ENCODE results near the gene ACTN4.
"Not testable (repeated sequence)": the region's sequence is repeated elsewhere in the genome, so short reads cannot be mapped to it uniquely, and the experiment has no call there.

The ACTN4 gene

DNA sequence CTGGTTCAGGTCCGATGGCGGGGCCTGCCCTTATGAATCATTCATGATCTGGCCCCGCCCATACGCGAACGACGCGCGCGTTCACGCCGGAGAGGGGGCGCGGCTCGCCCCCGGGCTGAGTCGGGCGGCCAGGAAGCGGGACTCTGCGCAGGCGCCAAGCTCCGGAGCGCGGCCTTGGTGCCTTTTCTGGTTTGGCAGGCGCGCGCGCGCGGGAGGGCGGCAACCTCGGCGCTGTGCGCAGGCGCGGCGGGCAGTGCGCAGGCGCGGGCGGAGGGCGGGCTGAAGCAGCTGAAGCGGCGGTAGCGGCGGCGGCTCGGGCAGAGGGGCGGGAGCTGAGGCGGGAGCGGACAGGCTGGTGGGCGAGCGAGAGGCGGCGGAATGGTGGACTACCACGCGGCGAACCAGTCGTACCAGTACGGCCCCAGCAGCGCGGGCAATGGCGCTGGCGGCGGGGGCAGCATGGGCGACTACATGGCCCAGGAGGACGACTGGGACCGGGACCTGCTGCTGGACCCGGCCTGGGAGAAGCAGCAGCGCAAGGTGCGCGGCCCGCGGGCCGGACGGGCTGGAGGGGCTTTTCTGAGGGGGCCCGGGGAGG, at the start of gene ACTN4:
ACTN4 (plus strand) TSS at position 282 of the 598 bp plus-strand sequence; CDS start at position 379, 97 bp downstream.
- peak; percentile 100 for DNase-seq

DNA sequence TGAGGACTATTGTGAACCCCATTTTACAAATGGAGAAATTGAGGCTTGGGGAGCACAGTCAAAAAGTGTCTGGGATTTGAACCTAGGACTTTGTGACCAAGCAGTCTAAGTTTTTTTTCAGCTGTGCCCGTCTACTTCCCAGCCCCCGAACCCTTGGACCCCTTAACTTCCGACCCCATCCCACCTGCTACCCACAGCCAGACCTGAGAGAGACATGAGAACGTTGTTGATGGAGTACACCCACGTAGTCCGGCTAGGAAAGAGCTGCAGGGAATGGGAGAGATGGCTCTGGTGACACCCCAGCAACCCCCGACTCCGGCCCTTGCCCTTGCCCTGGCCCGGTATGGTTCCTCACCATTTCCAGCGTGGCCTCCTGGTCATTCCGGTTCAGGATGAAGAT, 47.7 kb upstream of the ACTN4 start:
- DNase-seq: no peak

DNA sequence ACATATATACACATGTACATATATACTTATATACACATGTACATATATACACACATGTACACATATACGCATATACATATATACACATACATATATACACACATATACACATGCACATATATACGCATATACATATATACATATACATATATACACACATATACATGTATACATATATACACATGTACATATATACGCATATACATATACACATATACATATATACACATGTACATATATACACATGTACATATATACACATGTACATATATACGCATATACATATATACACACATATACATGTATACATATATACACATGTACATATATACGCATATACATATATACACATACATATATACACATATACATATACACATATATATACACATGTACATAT, 44.6 kb upstream of the ACTN4 start:
- DNase-seq: not testable (repeated sequence)

DNA sequence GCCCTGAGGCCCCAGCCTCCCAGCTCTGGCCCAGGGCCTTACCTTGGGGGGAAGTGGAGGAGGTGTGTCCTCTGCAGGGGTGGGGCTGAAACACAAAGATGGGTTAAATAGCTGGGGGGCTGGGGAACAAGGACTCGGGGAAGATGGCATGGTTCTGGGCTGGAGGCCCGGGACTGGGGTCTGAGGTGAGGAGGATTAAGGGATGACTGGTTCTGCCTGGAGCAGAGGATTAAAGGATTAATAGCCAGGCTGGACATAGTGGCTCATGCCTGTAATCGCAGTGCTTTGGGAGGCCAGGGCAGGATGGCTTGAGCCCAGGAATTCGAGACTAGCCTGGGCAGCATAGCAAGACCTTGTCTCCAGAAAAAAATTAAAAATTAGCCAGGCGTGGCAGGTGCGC, 41.3 kb upstream of the ACTN4 start:
- DNase-seq: no peak

- no peak for DNase-seq
Measured at GRCh38 chr19:38614289-38614688, 33.2 kb upstream of the ACTN4 start.

- no peak for DNase-seq
Measured at GRCh38 chr19:38615007-38615581, 32.4 kb upstream of the ACTN4 start.

DNA sequence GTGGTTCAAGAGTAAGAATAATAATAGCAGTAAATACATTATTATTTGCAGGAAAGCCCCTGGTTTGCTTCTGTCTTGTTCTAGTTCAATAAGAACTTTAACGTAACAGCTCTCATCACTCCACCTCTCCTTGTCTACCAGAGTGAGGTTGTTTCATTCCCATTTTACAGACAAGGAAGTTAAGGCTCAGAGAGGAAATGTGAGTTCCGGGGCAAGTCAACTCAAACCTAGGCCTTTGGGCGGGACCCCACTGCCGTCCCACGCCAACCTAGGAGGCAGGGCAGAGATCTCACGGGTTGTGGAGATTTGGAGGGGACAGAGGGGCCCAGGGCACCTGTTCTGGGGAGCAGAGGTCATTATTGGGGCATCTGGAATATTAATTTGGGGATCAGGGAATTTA, 31.2 kb upstream of the ACTN4 start:
- peak; percentile 17 to 29 for DNase-seq

DNA sequence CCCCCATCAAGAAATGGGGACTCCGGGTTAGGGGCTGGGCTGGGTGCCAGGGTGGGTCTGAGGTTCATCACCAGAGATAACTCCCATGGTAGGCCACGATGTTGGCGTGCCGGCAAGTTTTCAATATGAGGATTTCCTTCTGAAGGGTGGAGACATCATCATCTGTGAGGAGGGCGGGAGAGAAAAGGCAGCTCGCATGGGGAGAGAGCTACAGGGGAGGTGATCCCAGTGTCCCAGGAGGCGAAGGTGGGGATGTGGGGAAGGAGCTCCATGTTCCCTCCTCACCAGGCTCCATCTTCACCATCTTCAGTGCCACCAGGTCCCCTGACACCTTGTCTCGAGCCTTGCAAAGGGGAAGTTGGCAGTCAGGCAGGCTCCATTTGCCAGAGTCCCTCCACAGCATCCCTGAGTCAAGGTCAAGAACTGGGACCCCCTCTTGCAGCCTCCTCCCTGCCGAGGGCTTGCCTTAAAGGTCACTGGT, 30.1 kb upstream of the ACTN4 start:
- DNase-seq: peak; percentile 29 to 49

- DNase-seq: peak; percentile 81 to 83
Measured at GRCh38 chr19:38617764-38618589, 29.5 kb upstream of the ACTN4 start, which contains the start of gene MAP4K1. TSS of gene MAP4K1 (minus strand) at chr19:38617953. CDS start at chr19:38617895, 58 bp downstream.

GRCh38 chr19:38618590-38619360, 28.7 kb upstream of the ACTN4 start, which contains the start of gene EIF3K:
TSS of gene EIF3K (plus strand) at chr19:38619188. CDS start at chr19:38619269, 81 bp downstream.
- peak; percentile 99 for DNase-seq

GRCh38 chr19:38619361-38620174, 27.9 kb upstream of the ACTN4 start:
- no peak for DNase-seq

- DNase-seq: no peak
Measured at GRCh38 chr19:38624822-38625221, 22.6 kb upstream of the ACTN4 start.

GRCh38 chr19:38626401-38626800, 21.0 kb upstream of the ACTN4 start:
- DNase-seq: no peak

DNA sequence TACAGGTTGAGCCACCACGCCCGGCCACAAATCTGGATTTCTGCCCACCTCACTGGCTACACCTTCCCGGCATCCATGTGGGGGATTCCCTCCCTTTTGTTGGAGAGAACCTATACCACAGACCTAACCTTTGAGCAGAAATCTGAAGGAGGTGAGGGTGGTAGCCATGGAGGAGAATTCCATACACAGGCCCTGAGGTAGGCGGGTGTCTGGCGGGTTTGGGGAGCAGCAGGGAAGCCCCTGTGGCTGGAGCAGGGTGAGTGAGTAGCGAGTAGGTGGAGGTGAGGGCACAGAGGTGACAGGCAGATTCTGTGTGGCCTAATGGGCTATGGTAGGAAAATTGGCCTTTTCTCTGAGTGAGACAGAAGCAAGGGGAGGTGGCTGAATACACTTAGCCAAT, 17.9 kb upstream of the ACTN4 start:
- no peak for DNase-seq

GRCh38 chr19:38631301-38631700, 16.1 kb upstream of the ACTN4 start:
- DNase-seq: not testable (repeated sequence)

DNA sequence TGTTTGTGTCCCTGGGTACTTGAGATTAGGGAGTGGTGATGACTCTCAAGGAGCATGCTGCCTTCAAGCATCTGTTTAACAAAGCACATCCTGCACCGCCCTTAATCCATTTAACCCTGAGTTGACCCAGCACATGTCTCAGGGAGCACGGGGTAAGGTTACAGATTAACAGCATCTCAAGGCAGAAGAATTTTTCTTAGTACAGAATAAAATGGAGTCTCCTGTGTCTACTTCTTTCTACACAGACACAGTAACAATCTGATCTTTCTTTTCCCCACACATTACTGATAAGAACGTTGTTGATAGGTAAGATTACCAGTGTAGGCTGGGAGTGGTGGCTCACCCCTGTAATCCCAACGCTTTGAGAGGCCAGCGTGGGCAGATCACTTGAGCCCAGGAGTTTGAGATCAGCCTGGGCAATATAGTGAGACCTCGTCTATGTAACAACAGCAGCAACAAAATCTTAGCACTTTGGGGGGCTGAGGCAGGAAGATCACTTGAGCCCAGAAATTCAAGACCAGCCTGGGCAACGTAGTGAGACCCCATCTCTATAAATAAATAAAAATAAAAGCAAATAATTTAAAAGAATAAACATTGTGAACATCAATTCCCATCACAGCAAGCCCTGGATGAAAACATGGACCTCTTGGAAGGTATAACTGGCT, 15.5 kb upstream of the ACTN4 start:
- DNase-seq: not testable (repeated sequence)

DNA sequence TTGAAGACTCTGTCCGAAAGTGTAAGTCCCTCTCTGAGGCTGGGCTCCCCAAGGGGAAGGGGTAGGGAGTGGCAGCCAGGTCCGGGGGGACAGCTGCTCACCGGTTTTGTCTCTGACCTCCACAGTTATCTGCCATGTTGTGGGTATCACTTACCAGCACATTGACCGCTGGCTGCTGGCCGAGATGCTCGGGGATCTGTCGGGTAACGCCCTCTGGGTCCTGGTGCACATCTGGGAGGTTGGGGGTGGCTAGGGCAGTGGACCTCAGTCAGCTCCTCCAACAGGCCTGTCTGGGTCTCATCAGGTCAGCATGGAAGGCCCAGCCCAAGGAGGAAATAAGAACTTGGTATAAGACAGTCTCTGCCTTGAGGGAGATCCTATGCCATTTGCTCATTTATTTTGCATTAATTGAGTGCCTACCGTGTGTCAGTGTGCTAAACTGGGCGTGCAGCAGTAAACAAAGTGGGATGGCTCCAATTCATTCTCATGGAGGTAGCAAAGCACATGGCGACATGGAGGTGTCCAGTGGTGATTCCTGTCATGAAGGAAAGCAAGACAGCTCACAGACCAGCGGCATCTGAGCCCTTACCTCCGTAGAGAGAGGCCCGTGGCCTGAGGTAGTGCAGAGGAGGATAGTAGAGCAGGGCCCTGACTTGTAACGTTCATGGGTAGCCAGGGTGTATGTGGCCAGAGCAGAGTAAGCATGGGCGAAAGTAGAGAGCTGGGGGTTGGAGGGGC, 14.8 kb upstream of the ACTN4 start:
- no peak for DNase-seq

GRCh38 chr19:38634757-38635482, 12.5 kb upstream of the ACTN4 start:
- peak; percentile 77 to 84 for DNase-seq

DNA sequence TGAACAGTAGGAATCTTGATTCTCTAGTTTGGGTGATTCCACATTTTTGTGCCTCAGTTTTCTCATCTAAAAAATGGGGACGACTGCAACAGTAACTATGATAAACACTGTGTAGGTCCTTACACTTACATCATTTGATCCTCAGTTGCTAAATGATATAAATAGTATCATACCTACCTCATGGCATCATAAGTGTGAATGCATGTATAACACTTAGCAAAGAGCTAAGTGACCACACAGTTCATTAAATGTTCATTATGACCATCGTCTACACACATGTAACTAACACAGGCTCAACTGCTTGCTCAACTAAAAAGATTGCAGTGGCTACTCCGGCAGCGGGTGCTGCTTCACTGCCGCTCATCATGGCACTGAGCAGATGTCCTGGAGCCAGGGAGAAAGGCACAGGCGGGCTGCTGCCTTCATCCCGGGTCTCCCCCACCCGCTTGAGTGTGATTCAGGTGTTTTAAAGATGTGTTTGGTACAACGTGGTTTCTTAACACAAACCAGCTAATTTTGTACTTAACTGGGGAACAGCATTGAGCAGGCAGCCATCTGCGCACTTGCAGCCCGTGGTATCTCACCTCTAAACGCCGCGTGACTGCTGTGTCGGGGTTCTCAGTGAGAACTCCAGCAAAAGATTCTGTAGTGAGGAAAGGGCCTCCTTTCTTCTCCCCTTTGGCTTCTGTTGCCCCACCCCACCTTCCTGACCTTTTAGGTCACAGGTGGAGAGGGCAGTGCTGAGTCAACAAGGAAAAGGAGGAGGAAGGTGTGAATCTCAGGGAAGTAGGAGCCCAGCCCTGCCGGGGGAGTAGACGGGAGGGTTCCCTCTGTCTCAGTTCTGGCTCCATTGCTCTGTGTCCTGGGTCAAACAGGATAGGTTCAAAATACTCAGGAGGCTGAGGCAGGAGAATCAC, 11.7 kb upstream of the ACTN4 start:
- DNase-seq: no peak
